AG04450 (cell line): ENCODE measurements around the gene ENKD1. TPM values are rescaled to one million over a fixed set of nuclear protein-coding genes. Genes with fewer than 3 reads are reported as not detected.

ENCODE experiments used
- CTCF ChIA-PET: fragments of 300-600, 350-600 bp; formaldehyde crosslinking; extraction: SDS; loops from one replicate; lab custom pipeline; 2022; ENCODE audit warnings: antibody characterized with exemption, inconsistent platforms; lab: Charles Lee
- POLR2A ChIA-PET: fragments of 350-600 bp; formaldehyde crosslinking; extraction: SDS; loops from one replicate; lab custom pipeline; 2021; ENCODE audit warnings: antibody characterized with exemption, inconsistent platforms; lab: Yijun Ruan, JAX
- DNase-seq: peaks from one replicate; pipeline ENCODE4 v3.0.0-alpha.2; 2011; ENCODE audit warnings: low read depth, low spot score
- H3K27ac ChIP-seq: one replicate; pipeline ENCODE4 v1.5.1; 2012; ENCODE audit warnings: low read depth, low read length, control low read depth
- H3K27me3 ChIP-seq: one replicate; pipeline ENCODE4 v1.6.0; 2012; ENCODE audit warnings: low read length; ENCODE audit not compliant: control insufficient read depth, insufficient read depth
- H3K4me3 ChIP-seq: 2 replicates; pipeline ENCODE4 v1.5.1; 2011; ENCODE audit warnings: mild to moderate bottlenecking, low read depth, low read length, control low read depth
- H3K9me3 ChIP-seq: 2 replicates; pipeline ENCODE4 v1.5.1; 2012; ENCODE audit warnings: low read length; ENCODE audit not compliant: control insufficient read depth, insufficient read depth
- CTCF ChIP-seq: IDR thresholded peaks from 2 replicates; pipeline ENCODE4 v1.5.1; 2011; ENCODE audit warnings: low read depth, low read length, control low read depth, inconsistent platforms
- polyA plus RNA-seq: library from polyadenylated mRNA; depleted of rRNA; stranded (reverse); fragments of >200 nt; gene quantifications from 2 replicates; pipeline ENCODE4 v1.2.3, GENCODE V29; 2011

Gene ENKD1
- polyA plus RNA-seq, 1 experiment: 3.6 TPM

- H3K9me3 ChIP-seq: no peaks in the 10 kb centered on the region
- POLR2A ChIA-PET: no interaction called here
- no peaks in the 10 kb centered on the region for H3K27me3 ChIP-seq
- no peak for TF ChIP-seq CTCF
- no peak for DNase-seq
- H3K27ac ChIP-seq: no peak overlapping the region
- no peak overlapping the region for H3K4me3 ChIP-seq
- CTCF ChIA-PET: interaction anchor here (0.6 to 1.3 kb wide), 6 partner anchors 12 to 204 kb away, joined by 3 to 5 read pairs (median 4); no protein-coding TSS in a partner anchor
Observed at GRCh38 chr16:67679935-67680897, 13.7 kb upstream of the ENKD1 start.

GRCh38 chr16:67678354-67679023 lies 11.9 kb upstream of the ENKD1 start:
- ChIA-PET POLR2A (interaction anchor here (0.7 kb wide), 1 partner anchor 79 kb away, joined by 7 read pairs; no protein-coding TSS in a partner anchor), CTCF (interaction anchor here (1.1 to 2.2 kb wide), 2 partner anchors 104 to 138 kb away, joined by 3 to 5 read pairs; no protein-coding TSS in a partner anchor)
- Histone ChIP-seq H3K4me3 (no peak overlapping the region), H3K9me3 (no peaks in the 10 kb centered on the region), H3K27ac (no peak overlapping the region), H3K27me3 (no peaks in the 10 kb centered on the region)
- no peak for DNase-seq
- TF ChIP-seq CTCF: no peak

- H3K9me3 ChIP-seq: no peaks in the 10 kb centered on the region
- ChIA-PET POLR2A (interaction anchor here (0.7 kb wide), 1 partner anchor 78 kb away, joined by 7 read pairs; no protein-coding TSS in a partner anchor), CTCF (interaction anchor here (1.3 to 2.2 kb wide), 2 partner anchors 139 to 156 kb away, joined by 4 to 5 read pairs; no protein-coding TSS in a partner anchor)
- H3K4me3 ChIP-seq: no peak overlapping the region
- no peak for DNase-seq
- peak overlapping the region; percentile 11 for H3K27ac ChIP-seq
- no peaks in the 10 kb centered on the region for H3K27me3 ChIP-seq
- TF ChIP-seq CTCF: no peak
Observed at GRCh38 chr16:67677712-67678111, 11.2 kb upstream of the ENKD1 start.

DNA sequence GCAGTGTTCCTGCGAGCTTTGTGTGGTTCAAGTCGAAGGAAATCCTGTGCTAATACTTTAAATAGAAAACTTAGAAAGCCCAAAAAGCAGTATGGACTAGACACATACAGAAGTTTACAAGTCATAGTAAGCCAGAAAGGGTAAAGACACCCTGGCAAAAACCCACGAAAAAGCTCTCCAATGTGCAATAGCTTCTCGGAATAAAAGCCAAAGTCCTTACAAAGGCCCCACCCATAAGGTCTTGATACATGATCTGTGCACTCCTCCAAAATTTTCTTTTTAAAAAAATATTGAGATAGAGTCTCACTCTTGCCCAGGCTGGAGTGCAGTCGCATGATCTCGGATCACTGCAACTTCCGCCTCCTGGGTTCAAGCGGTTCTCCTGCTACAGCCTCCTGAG lies 10.4 kb upstream of the ENKD1 start:
- no peak for DNase-seq
- no peak for TF ChIP-seq CTCF
- POLR2A ChIA-PET: no interaction called here
- H3K9me3 ChIP-seq: no peaks in the 10 kb centered on the region
- H3K27me3 ChIP-seq: no peaks in the 10 kb centered on the region
- H3K4me3 ChIP-seq: no peak overlapping the region
- CTCF ChIA-PET: interaction anchor here (1.3 to 2.2 kb wide), 2 partner anchors 140 to 156 kb away, joined by 4 to 5 read pairs; no protein-coding TSS in a partner anchor
- no peak overlapping the region for H3K27ac ChIP-seq
